Measurements from ENCODE around the gene KCNE4.

The KCNE4 gene

DNA sequence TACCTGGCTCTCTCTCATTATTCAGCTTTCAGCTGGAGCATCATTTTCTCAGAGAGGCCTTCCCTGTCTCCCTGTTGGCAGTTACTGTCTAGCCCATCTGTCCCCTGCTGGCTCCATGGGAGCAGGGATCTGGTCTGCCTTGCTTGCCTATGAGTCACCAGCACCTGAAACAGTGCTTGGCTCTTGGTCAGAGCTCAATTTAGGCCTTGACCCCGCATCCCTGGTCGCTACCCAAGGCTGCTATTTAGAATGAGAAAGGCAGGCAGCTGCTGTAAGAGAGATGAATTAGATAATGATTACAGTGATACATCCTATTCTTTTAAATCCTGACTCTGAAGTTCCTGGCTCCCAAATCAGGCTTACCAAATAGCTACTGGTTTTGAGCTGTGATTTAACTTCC is 32.9 kb downstream of the KCNE4 start:
- DNase-seq (ENCODE audit: low read depth, low spot score) = no peak

GRCh38 chr2:223086370-223086981 is 34.5 kb downstream of the KCNE4 start:
- no peak for DNase-seq (ENCODE audit: low read depth, low spot score)

DNA sequence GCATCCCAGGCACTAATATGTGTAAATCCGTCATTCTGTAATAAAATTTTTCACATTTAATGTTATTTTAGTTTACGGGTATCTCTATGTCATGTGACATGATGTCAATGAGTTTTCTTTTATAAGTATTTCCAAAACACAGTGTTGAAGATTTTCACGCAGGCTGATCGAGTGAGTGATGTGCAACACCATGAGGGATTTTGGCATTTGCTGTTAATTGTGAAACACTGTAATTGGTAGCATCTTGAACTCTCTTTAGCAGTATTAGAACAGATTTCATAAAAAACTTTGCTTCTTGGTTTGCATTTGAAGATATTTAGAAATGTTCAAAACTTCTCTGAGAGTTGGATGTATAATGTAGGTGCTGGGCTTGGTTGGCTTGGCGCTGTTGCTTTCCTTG is 35.5 kb downstream of the KCNE4 start:
- DNase-seq (ENCODE audit: low read depth, low spot score) = no peak

- no peak for DNase-seq (ENCODE audit: low read depth, low spot score)
Measured at GRCh38 chr2:223088866-223089265, 36.9 kb downstream of the KCNE4 start.

GRCh38 chr2:223090039-223090438 is 38.0 kb downstream of the KCNE4 start:
- DNase-seq (ENCODE audit: low read depth, low spot score) = no peak

DNA sequence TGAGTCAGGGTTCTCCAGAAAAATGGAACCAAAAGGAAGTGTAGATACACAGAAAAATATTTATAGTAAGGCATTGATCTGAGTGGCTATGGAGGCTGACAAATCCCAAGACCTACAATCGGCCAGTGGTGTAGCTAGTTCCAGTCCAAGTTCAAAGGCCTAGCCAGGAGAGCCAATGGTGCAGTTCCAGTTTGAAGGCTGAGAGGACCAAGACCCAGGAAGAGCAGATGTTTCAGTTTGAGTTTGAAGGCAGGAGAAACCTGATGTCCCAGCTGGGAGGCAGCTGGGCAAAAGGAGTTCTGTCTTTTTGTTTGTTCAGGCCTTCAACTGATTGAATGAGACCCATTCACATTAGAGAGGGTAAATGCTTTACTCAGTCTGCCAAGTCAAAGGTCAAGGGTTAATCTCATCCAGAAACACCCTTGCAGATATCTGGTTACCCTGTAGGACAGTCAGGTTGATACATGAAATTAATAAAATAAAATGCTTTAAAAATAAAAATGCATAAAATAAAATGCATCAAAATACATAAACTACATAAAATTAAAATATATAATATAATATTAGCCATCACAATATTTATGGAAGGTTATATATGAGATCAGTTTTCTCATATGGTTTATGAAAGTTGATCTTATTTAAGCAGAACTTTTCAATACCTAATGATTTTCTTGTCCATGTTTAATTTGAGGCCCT is 38.7 kb downstream of the KCNE4 start:
- DNase-seq (ENCODE audit: low read depth, low spot score) = no peak

DNA sequence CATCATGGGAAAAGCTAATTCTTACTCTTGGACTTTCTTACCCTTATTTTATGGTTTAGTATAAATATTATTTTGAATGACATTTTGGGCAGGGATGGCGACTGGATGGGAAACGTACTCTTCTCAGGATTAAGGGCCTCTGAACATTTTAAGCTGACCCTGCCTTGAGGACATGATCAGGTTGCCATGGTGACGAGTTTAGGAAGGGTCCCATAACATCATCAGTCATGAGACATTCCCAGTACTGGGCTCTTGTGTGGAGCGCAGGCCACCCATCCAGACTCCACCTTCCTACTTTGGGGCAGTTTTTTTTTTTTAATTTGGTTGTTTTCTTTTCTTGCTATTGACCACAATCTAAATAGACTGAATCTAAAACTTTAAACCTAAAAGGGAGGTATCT is 40.7 kb downstream of the KCNE4 start:
- DNase-seq (ENCODE audit: low read depth, low spot score) = no peak

- no peak for DNase-seq (ENCODE audit: low read depth, low spot score)
Measured at GRCh38 chr2:223093436-223094241, 41.6 kb downstream of the KCNE4 start.

DNA sequence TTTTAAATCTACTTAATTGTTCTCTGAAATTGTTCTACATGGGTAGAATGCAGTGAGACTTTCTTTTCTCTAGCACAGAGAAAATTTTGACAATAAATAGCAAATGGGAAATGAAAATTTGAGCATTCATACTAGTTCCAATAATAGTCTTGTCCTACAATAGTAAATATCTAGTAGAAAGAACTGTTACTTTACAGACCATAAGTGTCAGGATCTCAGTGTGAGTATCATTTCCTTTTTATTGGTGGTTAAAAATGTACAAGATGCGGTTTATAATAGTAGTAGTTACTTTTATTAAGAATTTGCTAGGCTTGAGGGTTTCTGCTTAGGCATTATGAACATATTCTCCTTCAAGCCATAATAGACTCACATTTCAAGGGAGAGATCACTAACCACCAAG is 43.2 kb downstream of the KCNE4 start:
- DNase-seq (ENCODE audit: low read depth, low spot score) = no peak

DNA sequence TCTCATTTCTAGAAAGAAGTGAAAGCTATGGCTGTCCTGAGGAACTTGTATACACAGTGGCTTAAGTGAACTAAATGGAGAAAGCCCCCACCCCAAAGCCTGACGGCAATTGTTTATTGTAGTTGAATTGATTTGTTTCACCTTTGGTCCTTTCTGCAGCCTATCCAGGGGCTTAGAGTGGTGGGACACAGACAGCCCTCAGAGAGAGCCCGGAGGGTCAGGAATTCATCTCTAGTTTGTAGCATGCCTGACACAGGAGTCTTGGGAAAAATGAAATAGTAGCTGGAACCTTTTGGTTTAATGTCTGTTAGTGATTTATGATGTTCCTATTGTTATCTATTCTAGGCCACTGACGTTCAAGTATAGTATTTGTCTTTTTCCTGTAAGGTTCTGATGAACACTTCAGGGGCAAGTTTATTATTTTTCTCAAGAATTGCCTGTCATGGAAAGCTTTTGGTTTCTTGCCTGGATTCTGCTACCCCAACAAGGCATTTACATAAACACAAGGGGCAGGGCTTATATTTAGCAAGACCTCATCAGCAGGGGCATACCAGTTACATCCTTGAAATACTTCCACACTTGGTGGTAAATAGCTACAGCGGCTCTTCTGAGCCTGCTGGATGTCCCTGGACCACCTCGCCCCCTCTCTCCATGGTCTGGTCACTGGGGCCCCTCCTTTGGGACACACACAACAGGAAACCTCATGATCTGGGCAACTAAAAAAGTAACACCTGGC is 44.4 kb downstream of the KCNE4 start:
- no peak for DNase-seq (ENCODE audit: low read depth, low spot score)

DNA sequence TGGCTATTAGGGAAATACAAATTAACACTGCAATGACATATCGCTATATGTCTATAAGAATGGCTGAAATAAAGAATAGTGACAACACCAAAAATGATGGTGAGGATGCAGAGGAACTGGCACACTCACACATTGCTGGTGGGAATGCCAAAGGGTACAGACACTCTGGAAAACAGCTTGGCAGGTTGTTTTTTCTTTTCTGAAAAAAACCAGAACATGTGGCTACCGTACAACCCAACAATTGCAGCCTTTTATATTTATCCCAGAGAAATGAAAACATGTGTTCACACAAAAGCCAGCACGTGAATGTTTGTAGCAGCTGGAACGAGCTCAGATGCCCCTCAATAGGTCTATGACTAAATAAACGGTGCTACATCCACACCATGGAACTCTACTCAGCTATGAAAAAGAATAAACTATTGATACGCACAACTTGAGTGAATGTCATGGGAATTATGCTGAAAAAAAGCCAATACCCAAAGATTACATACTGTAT is 45.9 kb downstream of the KCNE4 start:
- no peak for DNase-seq (ENCODE audit: low read depth, low spot score)

GRCh38 chr2:223099561-223099960 is 47.6 kb downstream of the KCNE4 start:
- no peak for DNase-seq (ENCODE audit: low read depth, low spot score)

DNA sequence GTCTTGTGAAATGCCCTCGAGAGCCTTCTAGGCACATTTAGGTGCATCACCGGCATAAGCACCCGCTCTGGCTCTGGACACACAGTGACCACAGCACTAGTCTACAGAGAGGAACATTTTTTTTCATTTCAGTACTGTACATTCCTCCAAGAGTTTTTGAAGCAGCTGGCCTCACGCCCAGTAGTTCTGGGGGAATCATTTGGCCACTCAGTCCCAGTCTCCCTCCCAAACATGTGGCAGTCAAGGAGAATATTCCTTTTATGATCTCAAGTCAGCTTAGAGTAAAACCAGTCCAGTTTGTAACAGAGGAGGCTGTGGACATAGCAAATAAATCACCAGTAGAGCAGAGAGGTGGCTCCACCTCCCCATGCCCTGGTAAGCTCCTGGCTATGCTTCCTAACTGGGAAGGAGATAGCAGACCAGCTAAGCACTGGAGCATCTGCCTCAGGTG is 48.1 kb downstream of the KCNE4 start:
- no peak for DNase-seq (ENCODE audit: low read depth, low spot score)

- no peak for DNase-seq (ENCODE audit: low read depth, low spot score)
Measured at GRCh38 chr2:223101340-223102039, 49.5 kb downstream of the KCNE4 start.

DNA sequence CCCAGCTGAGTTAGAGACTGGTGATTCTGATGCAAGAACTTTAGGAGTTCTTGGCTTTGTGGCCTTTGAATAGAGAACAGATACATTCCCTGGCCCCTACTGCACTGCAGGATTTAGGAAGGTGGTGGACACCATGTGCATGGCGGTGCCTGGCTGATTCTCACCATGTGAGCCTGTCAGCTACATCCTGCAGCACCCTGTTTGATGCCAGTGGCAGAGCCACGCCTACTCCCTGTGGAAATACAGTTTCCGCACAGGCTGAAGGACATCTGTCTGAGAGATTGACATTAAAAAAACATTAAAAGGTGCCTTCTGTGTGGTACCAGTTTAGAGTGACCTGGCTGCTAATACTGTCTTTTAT is 50.0 kb downstream of the KCNE4 start:
- DNase-seq (ENCODE audit: low read depth, low spot score) = no peak

GRCh38 chr2:223102450-223102849 is 50.5 kb downstream of the KCNE4 start:
- no peak for DNase-seq (ENCODE audit: low read depth, low spot score)

DNA sequence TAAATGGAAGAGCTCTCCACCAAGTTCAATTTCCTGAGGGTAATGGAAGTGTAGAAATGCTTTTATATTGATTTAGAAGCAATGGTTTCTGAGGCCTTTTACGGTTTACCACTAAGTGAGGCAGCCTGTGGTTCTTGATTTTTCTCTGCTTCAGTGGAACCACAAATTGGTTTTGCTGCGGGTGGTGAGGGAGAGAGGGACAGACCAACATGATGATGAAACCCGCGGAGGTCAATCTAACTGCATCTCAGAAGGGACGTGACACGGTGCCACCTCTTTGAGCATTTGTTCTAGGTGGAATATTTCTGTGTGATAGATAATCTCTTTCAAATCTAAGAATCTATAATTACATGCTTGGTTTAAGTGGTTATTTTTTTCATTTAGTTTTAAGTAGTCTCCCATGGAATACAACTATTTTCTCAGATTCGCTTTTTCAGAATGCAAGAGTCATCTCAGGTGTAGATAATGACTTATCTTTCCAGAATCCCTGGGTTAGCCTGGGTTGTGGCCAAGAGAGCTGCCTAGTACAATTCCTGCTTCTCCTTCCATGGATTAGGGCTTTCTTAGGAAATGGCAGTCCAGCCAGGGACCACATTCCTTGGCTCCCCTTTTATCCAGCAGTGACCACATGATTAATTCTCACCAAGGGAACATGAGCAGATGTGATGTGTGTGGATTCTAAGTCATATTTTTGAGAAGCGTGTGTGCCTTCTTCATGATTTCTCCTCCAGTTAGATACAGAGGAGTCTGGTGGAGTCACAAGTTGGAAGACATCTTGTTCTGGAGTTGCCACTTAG is 52.5 kb downstream of the KCNE4 start:
- no peak for DNase-seq (ENCODE audit: low read depth, low spot score)

All from activated CD4-positive, CD25-positive, alpha-beta regulatory T cell treated with anti-CD3 and anti-CD28 coated beads, Interleukin-2, amount 50 U/mL, for 16 hours (primary cell).